ENCODE data around the gene RAD51.

Gene RAD51

GRCh38 chr15:40688932-40689799 is 5.8 kb upstream of the RAD51 start:
- DNase-seq (ENCODE audit: insufficient read length, low spot score): no peak
- FAIRE-seq: no peak
- TF ChIP-seq POU2F2 (IDR thresholded peaks at IDR 0.05; ENCODE audit: low read depth, low read length): no peak
- TF ChIP-seq SPI1 (IDR thresholded peaks at IDR 0.05; ENCODE audit: low read depth, low read length): no peak
- TF ChIP-seq PAX5 (IDR thresholded peaks at IDR 0.05; ENCODE audit: insufficient read depth, low read length, severe bottlenecking): no peak
- no peak for TF ChIP-seq TAF1 (IDR thresholded peaks at IDR 0.05; ENCODE audit: low read depth, low read length)
- no peak for TF ChIP-seq POLR2A (IDR thresholded peaks at IDR 0.05; ENCODE audit: low read depth, low read length)
- no peak for TF ChIP-seq POLR2AphosphoS5 (IDR thresholded peaks at IDR 0.05; ENCODE audit: low read depth, low read length)

GRCh38 chr15:40691737-40692136 is 3.2 kb upstream of the RAD51 start:
- DNase-seq (ENCODE audit: insufficient read length, low spot score): no peak
- FAIRE-seq: no peak
- TF ChIP-seq TAF1 (IDR thresholded peaks at IDR 0.05; ENCODE audit: low read depth, low read length) (no peak), POU2F2 (IDR thresholded peaks at IDR 0.05; ENCODE audit: low read depth, low read length) (no peak), PAX5 (IDR thresholded peaks at IDR 0.05; ENCODE audit: insufficient read depth, low read length, severe bottlenecking) (no peak), POLR2AphosphoS5 (IDR thresholded peaks at IDR 0.05; ENCODE audit: low read depth, low read length) (no peak), POLR2A (IDR thresholded peaks at IDR 0.05; ENCODE audit: low read depth, low read length) (no peak), SPI1 (IDR thresholded peaks at IDR 0.05; ENCODE audit: low read depth, low read length) (no peak)

- DNase-seq (ENCODE audit: insufficient read length, low spot score) (no peak), FAIRE-seq (peak; percentile 57)
- TF ChIP-seq POLR2A (IDR thresholded peaks at IDR 0.05; ENCODE audit: low read depth, low read length): peak; percentile 44; the same call in 1 of the 2 replicates
- TF ChIP-seq POLR2AphosphoS5 (IDR thresholded peaks at IDR 0.05; ENCODE audit: low read depth, low read length): no peak
- peak; percentile 66; the same call in 1 of the 2 replicates for TF ChIP-seq POU2F2 (IDR thresholded peaks at IDR 0.05; ENCODE audit: low read depth, low read length)
These were observed 878 bp upstream of the RAD51 start for GRCh38 chr15:40693904-40694687.

GRCh38 chr15:40695469-40695890 is 506 bp downstream of the RAD51 start:
- DNase-seq (ENCODE audit: insufficient read length, low spot score) (no peak), FAIRE-seq (no peak)
- TF ChIP-seq SPI1 (IDR thresholded peaks at IDR 0.05; ENCODE audit: low read depth, low read length) (no peak), POLR2A (IDR thresholded peaks at IDR 0.05; ENCODE audit: low read depth, low read length) (no peak), POU2F2 (IDR thresholded peaks at IDR 0.05; ENCODE audit: low read depth, low read length) (no peak), PAX5 (IDR thresholded peaks at IDR 0.05; ENCODE audit: insufficient read depth, low read length, severe bottlenecking) (no peak), TAF1 (IDR thresholded peaks at IDR 0.05; ENCODE audit: low read depth, low read length) (no peak)

- TF ChIP-seq TAF1 (IDR thresholded peaks at IDR 0.05; ENCODE audit: low read depth, low read length): no peak
- no peak for TF ChIP-seq POLR2AphosphoS5 (IDR thresholded peaks at IDR 0.05; ENCODE audit: low read depth, low read length)
- TF ChIP-seq POLR2A (IDR thresholded peaks at IDR 0.05; ENCODE audit: low read depth, low read length): no peak
- no peak for TF ChIP-seq PAX5 (IDR thresholded peaks at IDR 0.05; ENCODE audit: insufficient read depth, low read length, severe bottlenecking)
- TF ChIP-seq SPI1 (IDR thresholded peaks at IDR 0.05; ENCODE audit: low read depth, low read length): no peak
- TF ChIP-seq POU2F2 (IDR thresholded peaks at IDR 0.05; ENCODE audit: low read depth, low read length): no peak
- FAIRE-seq (no peak), DNase-seq (ENCODE audit: insufficient read length, low spot score) (no peak)
These were observed 1.3 kb downstream of the RAD51 start for GRCh38 chr15:40696228-40696627.

GRCh38 chr15:40697916-40698315 is 2.9 kb downstream of the RAD51 start:
- TF ChIP-seq TAF1 (IDR thresholded peaks at IDR 0.05; ENCODE audit: low read depth, low read length) (no peak), POU2F2 (IDR thresholded peaks at IDR 0.05; ENCODE audit: low read depth, low read length) (no peak), SPI1 (IDR thresholded peaks at IDR 0.05; ENCODE audit: low read depth, low read length) (no peak), POLR2A (IDR thresholded peaks at IDR 0.05; ENCODE audit: low read depth, low read length) (no peak), POLR2AphosphoS5 (IDR thresholded peaks at IDR 0.05; ENCODE audit: low read depth, low read length) (no peak), PAX5 (IDR thresholded peaks at IDR 0.05; ENCODE audit: insufficient read depth, low read length, severe bottlenecking) (no peak)
- no peak for FAIRE-seq
- no peak for DNase-seq (ENCODE audit: insufficient read length, low spot score)

GRCh38 chr15:40702077-40702476 is 7.1 kb downstream of the RAD51 start:
- FAIRE-seq (no peak), DNase-seq (ENCODE audit: insufficient read length, low spot score) (no peak)
- TF ChIP-seq SPI1 (IDR thresholded peaks at IDR 0.05; ENCODE audit: low read depth, low read length): no peak
- TF ChIP-seq PAX5 (IDR thresholded peaks at IDR 0.05; ENCODE audit: insufficient read depth, low read length, severe bottlenecking): no peak

- TF ChIP-seq POU2F2 (IDR thresholded peaks at IDR 0.05; ENCODE audit: low read depth, low read length) (no peak), TAF1 (IDR thresholded peaks at IDR 0.05; ENCODE audit: low read depth, low read length) (no peak), POLR2AphosphoS5 (IDR thresholded peaks at IDR 0.05; ENCODE audit: low read depth, low read length) (no peak), PAX5 (IDR thresholded peaks at IDR 0.05; ENCODE audit: insufficient read depth, low read length, severe bottlenecking) (no peak), SPI1 (IDR thresholded peaks at IDR 0.05; ENCODE audit: low read depth, low read length) (no peak)
- no peak for FAIRE-seq
- DNase-seq (ENCODE audit: insufficient read length, low spot score): no peak
These were observed 11.1 kb downstream of the RAD51 start for GRCh38 chr15:40706121-40706520.

- TF ChIP-seq PAX5 (IDR thresholded peaks at IDR 0.05; ENCODE audit: insufficient read depth, low read length, severe bottlenecking): no peak
- no peak for TF ChIP-seq POU2F2 (IDR thresholded peaks at IDR 0.05; ENCODE audit: low read depth, low read length)
- TF ChIP-seq POLR2AphosphoS5 (IDR thresholded peaks at IDR 0.05; ENCODE audit: low read depth, low read length): no peak
- TF ChIP-seq SPI1 (IDR thresholded peaks at IDR 0.05; ENCODE audit: low read depth, low read length): no peak
- no peak for TF ChIP-seq POLR2A (IDR thresholded peaks at IDR 0.05; ENCODE audit: low read depth, low read length)
- TF ChIP-seq TAF1 (IDR thresholded peaks at IDR 0.05; ENCODE audit: low read depth, low read length): no peak
- FAIRE-seq: no peak
- no peak for DNase-seq (ENCODE audit: insufficient read length, low spot score)
These were observed 19.2 kb downstream of the RAD51 start for GRCh38 chr15:40714144-40714543.

All from GM12891 (cell line).